Measurements from ENCODE around the gene FBXO15. TPM values are rescaled to one million over a fixed set of nuclear protein-coding genes. Genes with fewer than 3 reads are reported as not detected.

The FBXO15 gene
- polyA plus RNA-seq, 1 experiment = 0.75 TPM

DNA sequence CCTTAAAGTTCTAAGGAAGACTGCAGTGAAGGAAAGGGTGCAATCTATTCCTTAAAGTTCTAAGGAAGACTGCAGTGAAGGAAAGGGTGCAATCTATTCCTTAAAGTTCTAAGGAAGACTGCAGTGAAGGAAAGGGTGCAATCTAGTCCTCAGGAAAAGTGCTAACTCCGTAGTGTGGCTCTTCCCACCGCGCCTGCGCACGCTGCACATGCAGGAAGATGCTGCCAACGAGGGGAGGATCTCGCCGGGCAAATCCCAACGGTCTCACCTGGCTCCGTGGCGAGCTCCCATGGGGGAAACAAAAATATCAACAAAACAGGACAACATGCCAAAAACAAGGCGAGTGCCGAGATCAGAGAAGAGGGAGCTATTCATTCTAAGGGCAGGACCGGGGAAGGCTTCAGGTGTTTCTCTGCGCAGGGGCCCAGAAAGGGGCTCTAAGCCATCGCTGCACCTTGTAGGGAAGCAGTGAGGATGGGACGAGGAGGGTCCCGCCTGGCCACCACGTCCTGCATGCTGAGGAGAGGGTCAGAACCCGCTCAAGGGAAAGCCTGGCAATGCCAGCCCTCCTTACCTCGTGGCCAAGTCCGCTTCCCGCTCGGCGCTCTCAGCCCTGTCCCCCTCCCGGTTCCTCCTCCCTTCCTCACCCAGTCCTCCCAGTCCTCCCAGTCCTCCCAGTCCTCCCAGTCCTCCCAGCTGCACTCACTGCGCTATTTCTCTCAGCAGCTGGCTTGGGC, 25.2 kb upstream of the FBXO15 start:
- no peak for DNase-seq (ENCODE audit: low read depth)
- H3K4me3 ChIP-seq (ENCODE audit: low read depth, low read length) = no peak overlapping the region
- ChIA-PET POLR2A (no interaction called here), CTCF (no interaction called here)
- TF ChIP-seq, protein P1, sequence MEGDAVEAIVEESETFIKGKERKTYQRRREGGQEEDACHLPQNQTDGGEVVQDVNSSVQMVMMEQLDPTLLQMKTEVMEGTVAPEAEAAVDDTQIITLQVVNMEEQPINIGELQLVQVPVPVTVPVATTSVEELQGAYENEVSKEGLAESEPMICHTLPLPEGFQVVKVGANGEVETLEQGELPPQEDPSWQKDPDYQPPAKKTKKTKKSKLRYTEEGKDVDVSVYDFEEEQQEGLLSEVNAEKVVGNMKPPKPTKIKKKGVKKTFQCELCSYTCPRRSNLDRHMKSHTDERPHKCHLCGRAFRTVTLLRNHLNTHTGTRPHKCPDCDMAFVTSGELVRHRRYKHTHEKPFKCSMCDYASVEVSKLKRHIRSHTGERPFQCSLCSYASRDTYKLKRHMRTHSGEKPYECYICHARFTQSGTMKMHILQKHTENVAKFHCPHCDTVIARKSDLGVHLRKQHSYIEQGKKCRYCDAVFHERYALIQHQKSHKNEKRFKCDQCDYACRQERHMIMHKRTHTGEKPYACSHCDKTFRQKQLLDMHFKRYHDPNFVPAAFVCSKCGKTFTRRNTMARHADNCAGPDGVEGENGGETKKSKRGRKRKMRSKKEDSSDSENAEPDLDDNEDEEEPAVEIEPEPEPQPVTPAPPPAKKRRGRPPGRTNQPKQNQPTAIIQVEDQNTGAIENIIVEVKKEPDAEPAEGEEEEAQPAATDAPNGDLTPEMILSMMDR (IDR thresholded peaks at IDR 0.05; ENCODE audit: insufficient read depth, low read depth, low read length) = no peak
- no peaks in the 10 kb centered on the region for H3K36me3 ChIP-seq (ENCODE audit: control insufficient read depth, insufficient read depth, low read length)
- H3K27me3 ChIP-seq (ENCODE audit: control insufficient read depth, insufficient read depth, low read length) = peaks cover 6% of the 10 kb centered on the region

DNA sequence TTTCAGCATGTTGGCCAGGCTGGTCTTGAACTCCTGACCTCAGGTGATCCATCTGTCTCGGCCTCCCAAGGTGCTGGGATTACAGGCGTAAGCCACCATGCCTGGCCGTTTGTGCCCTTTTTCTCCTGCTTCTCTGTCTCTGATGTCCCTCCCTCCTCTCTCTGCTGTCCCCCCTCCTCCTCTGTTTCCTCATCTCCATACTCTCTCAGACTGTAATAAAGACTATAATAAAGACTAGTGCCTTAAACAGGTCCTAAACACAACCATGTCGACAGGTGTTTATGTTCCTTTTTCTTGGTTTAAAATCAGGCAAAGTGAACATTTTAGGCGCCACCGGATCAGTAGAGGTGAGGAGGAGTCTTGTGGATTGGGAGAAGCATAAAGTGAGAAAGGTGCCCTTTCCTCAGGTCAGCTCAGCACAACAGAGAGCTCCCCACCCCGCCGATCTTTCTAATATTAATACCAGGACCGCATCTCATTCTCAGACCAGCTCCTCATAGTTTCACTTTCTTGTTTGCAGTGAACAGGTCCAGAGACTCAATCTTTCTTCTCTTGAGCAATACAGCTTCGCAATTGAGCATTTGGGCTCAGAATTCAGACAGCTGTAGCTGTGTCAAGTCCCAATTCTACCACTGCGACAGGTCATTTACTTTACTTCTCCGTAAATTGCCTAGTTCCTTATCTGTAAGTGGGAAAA, 24.4 kb upstream of the FBXO15 start:
- Histone ChIP-seq H3K4me3 (ENCODE audit: low read depth, low read length) (no peak overlapping the region), H3K27me3 (ENCODE audit: control insufficient read depth, insufficient read depth, low read length) (peaks cover 6% of the 10 kb centered on the region), H3K36me3 (ENCODE audit: control insufficient read depth, insufficient read depth, low read length) (no peaks in the 10 kb centered on the region)
- POLR2A ChIA-PET = no interaction called here
- CTCF ChIA-PET = no interaction called here
- TF ChIP-seq, protein P1 (IDR thresholded peaks at IDR 0.05; ENCODE audit: insufficient read depth, low read depth, low read length) = no peak
- DNase-seq (ENCODE audit: low read depth) = no peak

DNA sequence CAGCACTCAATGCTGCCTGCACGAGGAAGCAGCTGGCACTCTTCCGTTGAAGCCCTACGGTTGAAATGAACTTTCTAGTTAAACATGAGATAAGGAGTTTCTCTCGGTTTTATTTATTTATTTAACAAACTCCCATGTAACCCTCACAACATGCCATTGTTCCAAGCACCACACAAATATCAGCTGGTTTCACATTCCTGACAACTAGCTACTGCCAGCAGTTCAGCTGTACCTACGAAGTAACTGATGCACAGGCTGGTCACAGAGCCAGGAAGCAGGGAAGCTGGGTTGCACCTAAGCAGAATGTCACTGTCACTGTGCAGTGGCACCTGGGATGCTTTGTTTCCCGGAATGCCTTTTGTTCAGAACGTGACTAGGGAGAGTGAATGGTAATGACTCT, 18.8 kb upstream of the FBXO15 start:
- H3K27me3 ChIP-seq (ENCODE audit: control insufficient read depth, insufficient read depth, low read length) = peaks cover under 1% of the 10 kb centered on the region; the same call in 1 of the 2 replicates
- CTCF ChIA-PET = interaction anchor here (0.6 kb wide), 1 partner anchor 94 kb away, joined by 3 read pairs; no protein-coding TSS in a partner anchor
- no peak for DNase-seq (ENCODE audit: low read depth)
- TF ChIP-seq, protein P1 (IDR thresholded peaks at IDR 0.05; ENCODE audit: insufficient read depth, low read depth, low read length) = no peak
- POLR2A ChIA-PET = interaction anchor here (0.6 kb wide), 1 partner anchor 21 kb away, joined by 14 read pairs; no protein-coding TSS in a partner anchor
- H3K4me3 ChIP-seq (ENCODE audit: low read depth, low read length) = no peak overlapping the region
- H3K36me3 ChIP-seq (ENCODE audit: control insufficient read depth, insufficient read depth, low read length) = peaks cover 7% of the 10 kb centered on the region

DNA sequence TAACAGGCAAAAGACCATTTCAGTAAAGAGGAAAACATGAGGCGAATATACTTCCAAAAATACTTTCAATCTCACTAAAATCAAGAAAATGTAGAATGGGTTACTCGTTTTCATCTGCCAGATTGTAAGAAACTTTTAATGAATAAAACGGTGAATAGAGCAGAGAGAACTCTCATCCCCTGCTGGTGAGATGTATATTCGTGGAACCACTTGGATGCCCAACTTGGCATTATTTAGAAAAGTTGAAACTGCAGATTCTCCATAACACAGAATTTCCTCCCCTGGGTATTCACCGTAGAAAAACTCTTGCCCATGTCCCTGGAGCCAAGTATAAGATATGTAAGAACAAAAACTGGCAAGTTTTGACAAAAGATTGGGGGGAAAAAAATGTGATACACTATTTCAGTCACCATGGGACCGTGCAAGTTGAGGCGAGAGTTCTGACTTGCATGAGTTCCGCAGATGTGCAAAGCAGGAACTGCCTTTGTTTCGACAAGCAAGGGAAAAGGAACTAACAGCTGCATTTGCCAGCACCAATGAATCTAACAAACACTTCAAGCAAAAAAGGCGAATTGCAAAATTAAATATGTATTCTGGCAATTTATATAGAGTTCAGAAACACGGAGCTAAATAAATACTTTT, 15.5 kb upstream of the FBXO15 start:
- CTCF ChIA-PET = no interaction called here
- TF ChIP-seq, protein P1 (IDR thresholded peaks at IDR 0.05; ENCODE audit: insufficient read depth, low read depth, low read length) = no peak
- DNase-seq (ENCODE audit: low read depth) = no peak
- POLR2A ChIA-PET = no interaction called here
- peaks cover 8% of the 10 kb centered on the region for H3K36me3 ChIP-seq (ENCODE audit: control insufficient read depth, insufficient read depth, low read length)
- no peak overlapping the region for H3K4me3 ChIP-seq (ENCODE audit: low read depth, low read length)
- H3K27me3 ChIP-seq (ENCODE audit: control insufficient read depth, insufficient read depth, low read length) = no peaks in the 10 kb centered on the region

DNA sequence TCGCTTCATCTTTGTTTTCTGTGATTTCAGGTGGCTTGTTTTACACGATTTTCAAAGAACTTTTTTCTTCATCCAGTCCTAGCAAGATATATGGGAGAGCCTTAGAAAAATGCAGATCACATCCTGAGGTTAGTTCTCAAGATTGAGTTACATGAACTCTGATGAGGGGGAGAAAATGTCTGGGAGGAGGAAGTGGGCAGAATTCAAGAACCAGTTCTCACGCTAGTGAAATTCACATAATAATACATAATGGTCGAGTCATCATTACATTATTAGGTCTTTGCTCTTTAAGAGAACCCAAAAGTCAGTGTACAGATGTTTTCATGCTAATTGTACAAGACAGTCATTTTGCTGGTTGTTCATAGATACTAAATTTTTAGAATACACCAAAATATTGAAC, 7.6 kb upstream of the FBXO15 start:
- Histone ChIP-seq H3K36me3 (ENCODE audit: control insufficient read depth, insufficient read depth, low read length) (peaks cover 2% of the 10 kb centered on the region), H3K4me3 (ENCODE audit: low read depth, low read length) (no peak overlapping the region), H3K27me3 (ENCODE audit: control insufficient read depth, insufficient read depth, low read length) (no peaks in the 10 kb centered on the region)
- TF ChIP-seq, protein P1 (IDR thresholded peaks at IDR 0.05; ENCODE audit: insufficient read depth, low read depth, low read length) = no peak
- CTCF ChIA-PET = no interaction called here
- DNase-seq (ENCODE audit: low read depth) = no peak
- POLR2A ChIA-PET = no interaction called here

Data from BJ (cell line).